HepG2 (cell line): ENCODE data around the gene GCC1. TPM values are rescaled to one million over a fixed set of nuclear protein-coding genes. Genes with fewer than 3 reads are reported as not detected.

Experiments used
- BRD4 ChIP-seq: sonication (generic); formaldehyde crosslinking; IDR thresholded peaks from 2 replicates; pipeline ENCODE4 v1.4.0; 2020; ENCODE audit warnings: missing genetic modification reagents
- EZH2 ChIP-seq: conservative IDR thresholded peaks from 2 replicates; pipeline ENCODE4 v1.6.1; 2012; ENCODE audit warnings: mild to moderate bottlenecking, low read depth, low read length, moderate library complexity
- FOXC1 ChIP-seq: sonication (generic); formaldehyde crosslinking; IDR thresholded peaks from 2 replicates; pipeline ENCODE4 v1.8.0; 2022; ENCODE audit warnings: mild to moderate bottlenecking, missing genetic modification reagents, borderline replicate concordance
- HNRNPLL ChIP-seq: fragments of 200-400 bp; formaldehyde crosslinking; IDR thresholded peaks from 2 replicates; pipeline ENCODE4 v1.6.1; 2017; ENCODE audit warnings: mild to moderate bottlenecking, low read depth, low read length; ENCODE audit not compliant: poor library complexity, severe bottlenecking
- KLF9 ChIP-seq: IDR thresholded peaks from 2 replicates; pipeline ENCODE4 v1.6.1; 2016; ENCODE audit warnings: low read depth
- MBNL3 ChIP-seq: fragments of 250-450 bp; sonication (Bioruptor Pico); conservative IDR thresholded peaks from 2 replicates; pipeline ENCODE4 v1.8.0; 2022; ENCODE audit warnings: mild to moderate bottlenecking, inconsistent platforms
- NR2C2 ChIP-seq: sonication (generic); formaldehyde crosslinking; IDR thresholded peaks from 2 replicates; pipeline ENCODE4 v1.4.0; 2020; ENCODE audit warnings: missing genetic modification reagents, mild to moderate bottlenecking, moderate library complexity, borderline replicate concordance
- PBX2 ChIP-seq: IDR thresholded peaks from 2 replicates; pipeline ENCODE4 v1.6.1; 2016; ENCODE audit warnings: control low read depth
- SIX1 ChIP-seq: sonication (generic); formaldehyde crosslinking; IDR thresholded peaks from 2 replicates; pipeline ENCODE4 v1.4.0; 2020; ENCODE audit warnings: missing genetic modification reagents, borderline replicate concordance
- SNAI1 ChIP-seq: sonication (generic); formaldehyde crosslinking; IDR thresholded peaks from 2 replicates; pipeline ENCODE4 v1.5.0; 2020; ENCODE audit warnings: mild to moderate bottlenecking, missing genetic modification reagents, borderline replicate concordance
- TBP ChIP-seq: sonication (generic); formaldehyde crosslinking; IDR thresholded peaks from 2 replicates; pipeline ENCODE4 v1.5.0; 2020; ENCODE audit warnings: missing genetic modification reagents
- TOPORS ChIP-seq: sonication (generic); formaldehyde crosslinking; IDR thresholded peaks from 2 replicates; pipeline ENCODE4 v1.8.0; 2023; ENCODE audit warnings: mild to moderate bottlenecking, missing genetic modification reagents
- ZNF121 ChIP-seq: sonication (generic); formaldehyde crosslinking; IDR thresholded peaks from 2 replicates; pipeline ENCODE4 v1.5.0; 2020; ENCODE audit warnings: mild to moderate bottlenecking, missing genetic modification reagents
- ZNF136 ChIP-seq: sonication (generic); formaldehyde crosslinking; IDR thresholded peaks from 2 replicates; pipeline ENCODE4 v1.8.1; 2022; ENCODE audit warnings: low read depth, mild to moderate bottlenecking, moderate library complexity, missing genetic modification reagents
- ZNF280D ChIP-seq: sonication (generic); formaldehyde crosslinking; IDR thresholded peaks from 2 replicates; pipeline ENCODE4 v1.5.1; 2020; ENCODE audit warnings: mild to moderate bottlenecking, missing genetic modification reagents
- ZNF326 ChIP-seq: sonication (generic); formaldehyde crosslinking; IDR thresholded peaks from 2 replicates; pipeline ENCODE4 v1.4.0; 2020; ENCODE audit warnings: missing genetic modification reagents, borderline replicate concordance
- ZNF367 ChIP-seq: sonication (generic); formaldehyde crosslinking; IDR thresholded peaks from 2 replicates; pipeline ENCODE4 v1.4.0; 2020; ENCODE audit warnings: missing genetic modification reagents, borderline replicate concordance
- ZNF737 ChIP-seq: sonication (generic); formaldehyde crosslinking; IDR thresholded peaks from 2 replicates; pipeline ENCODE4 v1.5.0; 2020; ENCODE audit warnings: missing genetic modification reagents, mild to moderate bottlenecking, borderline replicate concordance
- ZNF83 ChIP-seq: sonication (generic); formaldehyde crosslinking; IDR thresholded peaks from 2 replicates; pipeline ENCODE4 v1.4.0; 2020; ENCODE audit warnings: missing genetic modification reagents, mild to moderate bottlenecking, borderline replicate concordance
- polyA plus RNA-seq, 8 experiments: library from polyadenylated mRNA; depleted of rRNA in 3 of 8; stranded (reverse) in 7 of 8; unstranded in 1 of 8; fragments of >200 nt; fragmentation: Illumina TruSeq in 4 of 8; extraction: Trizol in 4 of 8; gene quantifications; 2 replicates each; pipeline versions ENCODE4 v1.2.1 to v1.2.3, GENCODE V29; 2011 to 2016; ENCODE audit warnings: low read depth in 4 of 8, missing spikeins in 1 of 8, mixed read lengths in 1 of 8; ENCODE audit not compliant: insufficient read depth in 1 of 8
- total RNA-seq, 5 experiments: library from RNA; depleted of rRNA; stranded (reverse); fragments of >200 nt; fragmentation: Illumina TruSeq; extraction: Trizol; gene quantifications; 2 replicates each; pipeline ENCODE4 v1.2.3, GENCODE V29; 2016; ENCODE audit warnings: low read depth in 1 of 5
- TF ChIP-seq, protein P1 (sequence below): sonication (generic); formaldehyde crosslinking; IDR thresholded peaks from 2 replicates; pipeline ENCODE4 v1.5.0; 2020; ENCODE audit warnings: mild to moderate bottlenecking, missing genetic modification reagents
- TF ChIP-seq, protein P2 (sequence below), 2 experiments: fragments of 450-650 bp in 1 of 2; sonication (generic) in 1 of 2; formaldehyde crosslinking; IDR thresholded peaks; 2 replicates each; pipeline versions ENCODE4 v1.5.0 to v1.8.0; 2020 to 2022; ENCODE audit warnings: mild to moderate bottlenecking in 1 of 2, missing genetic modification reagents in 1 of 2

Gene GCC1
- total and polyA plus RNA-seq, 2 of the 13 experiments (the other 11 are each of a cell fraction or from before 2014, with no cell fraction given): 2.5 to 15.3 TPM

GRCh38 chr7:127585044-127585953 is at the start of gene GCC1 (continued):
- no peak for TF ChIP-seq TOPORS (CRISPR knock-in tag)
- peak; percentile 80 for TF ChIP-seq FOXC1
- no peak for TF ChIP-seq SIX1 (CRISPR knock-in tag)
- peak; percentile 94 for TF ChIP-seq HNRNPLL
- TF ChIP-seq NR2C2 (CRISPR knock-in tag): peak; percentile 34; the same call in 1 of the 2 replicates
- TF ChIP-seq ZNF83 (CRISPR knock-in tag): 0 out of 2 replicates have a peak, but pooled peaks have one; percentile 33
- TF ChIP-seq ZNF121 (CRISPR knock-in tag): no peak
- no peak for TF ChIP-seq ZNF367 (CRISPR knock-in tag)
- no peak for TF ChIP-seq PBX2 (CRISPR knock-in tag)
- TF ChIP-seq EZH2: no peak
- TF ChIP-seq, protein P1, sequence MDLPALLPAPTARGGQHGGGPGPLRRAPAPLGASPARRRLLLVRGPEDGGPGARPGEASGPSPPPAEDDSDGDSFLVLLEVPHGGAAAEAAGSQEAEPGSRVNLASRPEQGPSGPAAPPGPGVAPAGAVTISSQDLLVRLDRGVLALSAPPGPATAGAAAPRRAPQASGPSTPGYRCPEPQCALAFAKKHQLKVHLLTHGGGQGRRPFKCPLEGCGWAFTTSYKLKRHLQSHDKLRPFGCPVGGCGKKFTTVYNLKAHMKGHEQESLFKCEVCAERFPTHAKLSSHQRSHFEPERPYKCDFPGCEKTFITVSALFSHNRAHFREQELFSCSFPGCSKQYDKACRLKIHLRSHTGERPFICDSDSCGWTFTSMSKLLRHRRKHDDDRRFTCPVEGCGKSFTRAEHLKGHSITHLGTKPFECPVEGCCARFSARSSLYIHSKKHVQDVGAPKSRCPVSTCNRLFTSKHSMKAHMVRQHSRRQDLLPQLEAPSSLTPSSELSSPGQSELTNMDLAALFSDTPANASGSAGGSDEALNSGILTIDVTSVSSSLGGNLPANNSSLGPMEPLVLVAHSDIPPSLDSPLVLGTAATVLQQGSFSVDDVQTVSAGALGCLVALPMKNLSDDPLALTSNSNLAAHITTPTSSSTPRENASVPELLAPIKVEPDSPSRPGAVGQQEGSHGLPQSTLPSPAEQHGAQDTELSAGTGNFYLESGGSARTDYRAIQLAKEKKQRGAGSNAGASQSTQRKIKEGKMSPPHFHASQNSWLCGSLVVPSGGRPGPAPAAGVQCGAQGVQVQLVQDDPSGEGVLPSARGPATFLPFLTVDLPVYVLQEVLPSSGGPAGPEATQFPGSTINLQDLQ: peak; percentile 28; the same call in 1 of the 2 replicates
- 0 out of 2 replicates have a peak, but pooled peaks have one; percentile 43 for TF ChIP-seq ZNF280D (CRISPR knock-in tag)
- no peak for TF ChIP-seq ZNF737 (CRISPR knock-in tag)
- no peak for TF ChIP-seq KLF9 (CRISPR knock-in tag)
- no peak for TF ChIP-seq MBNL3 (CRISPR knock-in tag)
- no peak for TF ChIP-seq BRD4 (CRISPR knock-in tag)
- TF ChIP-seq ZNF326 (CRISPR knock-in tag): no peak
- TF ChIP-seq SNAI1: no peak
- no peak for TF ChIP-seq ZNF136
- TF ChIP-seq, protein P2, sequence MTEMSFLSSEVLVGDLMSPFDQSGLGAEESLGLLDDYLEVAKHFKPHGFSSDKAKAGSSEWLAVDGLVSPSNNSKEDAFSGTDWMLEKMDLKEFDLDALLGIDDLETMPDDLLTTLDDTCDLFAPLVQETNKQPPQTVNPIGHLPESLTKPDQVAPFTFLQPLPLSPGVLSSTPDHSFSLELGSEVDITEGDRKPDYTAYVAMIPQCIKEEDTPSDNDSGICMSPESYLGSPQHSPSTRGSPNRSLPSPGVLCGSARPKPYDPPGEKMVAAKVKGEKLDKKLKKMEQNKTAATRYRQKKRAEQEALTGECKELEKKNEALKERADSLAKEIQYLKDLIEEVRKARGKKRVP (CRISPR knock-in tag; IDR thresholded peaks at IDR 0.05): no peak
- TF ChIP-seq TBP (CRISPR knock-in tag): no peak
